GM10847 (cell line): ENCODE results near the gene RGL3.

Experiments
- POLR2A ChIP-seq: IDR thresholded peaks from 2 replicates; pipeline ENCODE4 v1.6.1; 2011; ENCODE audit not compliant: insufficient read length; ENCODE audit errors: extremely low read depth

RGL3 gene

DNA sequence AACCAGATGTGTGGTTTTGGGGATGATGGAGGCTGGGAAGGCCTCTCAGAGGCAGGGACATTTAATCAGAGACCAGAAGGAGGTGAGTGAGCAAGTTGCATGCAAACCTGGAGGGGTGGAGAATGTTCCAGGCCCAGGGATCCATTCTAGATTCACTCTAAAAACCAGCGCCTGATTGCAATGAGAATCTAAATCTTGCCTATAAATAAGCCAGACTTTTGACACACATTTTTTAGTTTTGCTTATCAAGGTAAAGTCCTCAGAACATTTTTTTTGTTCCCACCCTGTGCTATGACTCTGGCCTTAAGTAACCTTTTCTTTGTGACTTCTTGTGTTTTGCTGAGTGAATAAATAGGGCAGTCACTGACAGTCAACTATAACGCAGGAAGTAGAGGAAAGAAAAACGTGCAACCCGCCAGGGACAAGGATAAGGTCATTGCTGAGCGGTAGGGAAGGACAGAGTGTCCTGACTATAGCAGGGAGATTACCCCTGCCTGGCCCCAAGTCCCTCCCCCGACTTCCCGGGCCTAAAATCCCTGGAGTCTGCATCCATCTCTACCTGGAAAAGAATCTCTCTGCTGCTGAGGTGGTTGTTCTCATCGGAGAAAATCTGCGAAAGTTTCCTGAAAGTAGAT is 14.4 kb downstream of the RGL3 start:
- no peak for TF ChIP-seq POLR2A

DNA sequence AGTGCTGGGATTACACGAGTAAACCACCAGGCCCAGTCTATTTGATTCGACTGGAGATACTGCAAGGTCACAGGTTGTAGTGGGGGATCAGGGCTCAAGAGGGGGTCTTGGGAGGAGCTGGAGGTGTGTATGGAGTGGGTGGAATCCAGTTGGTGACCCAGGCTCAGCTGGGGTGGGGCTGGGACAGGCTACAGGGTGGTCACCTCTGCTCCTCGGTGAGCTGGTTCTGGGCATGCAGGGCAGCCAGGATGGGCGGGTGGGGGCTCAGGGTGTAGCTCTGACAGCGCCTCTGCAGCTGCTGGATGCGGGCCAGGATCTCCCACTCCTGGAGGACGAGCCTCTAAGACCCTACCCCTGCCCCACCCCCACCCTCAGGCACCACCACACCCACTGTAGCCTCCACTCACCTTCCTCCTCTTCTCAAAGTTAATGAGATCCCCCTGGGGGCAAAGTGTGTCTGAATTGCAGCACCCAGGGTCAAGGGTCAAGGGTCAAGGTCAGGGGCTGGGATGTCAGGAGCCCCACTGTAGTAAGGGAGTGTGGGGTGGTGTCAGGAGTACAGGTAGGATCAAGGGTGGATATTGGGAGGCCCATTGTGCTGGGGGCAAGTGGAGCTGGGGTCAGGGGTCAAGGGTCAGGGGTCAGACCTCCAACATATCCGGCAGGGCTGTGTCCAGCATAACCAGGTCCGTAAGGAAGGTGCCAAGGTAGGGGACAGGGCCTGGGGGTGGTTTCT is 17.1 kb downstream of the RGL3 start:
- TF ChIP-seq POLR2A: no peak

DNA sequence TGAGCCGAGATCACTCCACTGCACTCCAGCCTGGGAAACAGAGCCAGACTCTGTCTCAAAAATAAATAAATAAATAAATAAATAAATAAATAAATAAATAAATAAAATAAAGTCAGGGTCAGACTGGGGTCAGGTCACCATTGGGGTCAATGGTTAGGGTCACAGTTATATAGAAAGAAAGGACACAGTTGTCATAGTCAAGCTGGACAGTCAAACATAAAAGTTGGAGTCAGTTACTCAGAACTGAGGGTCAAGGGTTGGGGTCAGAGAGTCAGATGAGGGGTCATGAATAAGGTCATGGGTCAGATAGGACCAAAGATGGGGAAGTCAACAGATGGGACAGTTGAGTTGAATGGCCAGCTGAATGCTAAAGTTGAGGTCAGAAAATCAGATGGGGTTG is 18.3 kb downstream of the RGL3 start:
- TF ChIP-seq POLR2A: no peak

DNA sequence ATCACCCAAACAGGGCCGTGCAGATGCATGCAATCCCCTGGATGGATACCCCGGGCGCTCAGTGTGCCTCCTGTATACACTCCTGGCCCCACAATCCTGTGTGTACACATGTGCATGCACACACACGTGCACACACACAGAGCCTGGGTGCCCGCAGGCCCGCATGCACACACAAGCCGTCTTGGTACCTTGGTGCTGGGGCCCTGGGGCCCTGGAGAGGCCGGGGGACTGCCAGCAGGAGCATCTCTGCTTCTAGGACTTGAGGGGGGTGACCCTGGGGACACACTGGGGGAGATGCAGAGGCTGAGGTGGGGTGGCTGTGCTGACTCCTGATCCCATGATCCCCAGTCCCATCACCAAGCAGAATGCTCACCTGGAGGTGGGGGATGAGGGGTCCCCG is 19.4 kb downstream of the RGL3 start:
- no peak for TF ChIP-seq POLR2A

DNA sequence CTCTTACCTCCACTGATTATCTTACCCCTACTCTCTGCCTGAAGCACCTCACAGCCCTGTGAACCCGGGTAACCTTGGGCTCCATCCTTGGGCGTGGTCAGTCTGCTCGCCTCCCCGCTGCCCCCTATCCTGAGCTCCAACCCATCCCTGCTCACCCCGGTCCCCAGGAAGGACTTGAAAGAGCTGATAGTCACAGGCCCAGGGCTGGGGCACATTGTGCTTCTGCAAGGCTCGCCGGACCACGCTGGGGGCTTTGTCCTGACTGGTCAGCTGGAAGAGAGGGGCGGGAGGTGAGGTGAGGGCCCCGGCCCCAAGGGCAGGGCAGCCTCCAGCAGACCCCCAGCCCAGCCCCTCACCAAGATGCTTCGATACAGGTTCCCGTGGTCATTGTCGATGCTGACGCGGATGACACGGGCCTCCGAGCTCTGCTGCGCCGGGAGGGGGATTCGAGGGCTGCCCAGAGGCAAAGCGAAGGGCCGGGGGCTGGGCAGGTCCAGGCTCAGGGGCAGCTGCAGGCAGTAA is 22.0 kb downstream of the RGL3 start:
- no peak for TF ChIP-seq POLR2A

DNA sequence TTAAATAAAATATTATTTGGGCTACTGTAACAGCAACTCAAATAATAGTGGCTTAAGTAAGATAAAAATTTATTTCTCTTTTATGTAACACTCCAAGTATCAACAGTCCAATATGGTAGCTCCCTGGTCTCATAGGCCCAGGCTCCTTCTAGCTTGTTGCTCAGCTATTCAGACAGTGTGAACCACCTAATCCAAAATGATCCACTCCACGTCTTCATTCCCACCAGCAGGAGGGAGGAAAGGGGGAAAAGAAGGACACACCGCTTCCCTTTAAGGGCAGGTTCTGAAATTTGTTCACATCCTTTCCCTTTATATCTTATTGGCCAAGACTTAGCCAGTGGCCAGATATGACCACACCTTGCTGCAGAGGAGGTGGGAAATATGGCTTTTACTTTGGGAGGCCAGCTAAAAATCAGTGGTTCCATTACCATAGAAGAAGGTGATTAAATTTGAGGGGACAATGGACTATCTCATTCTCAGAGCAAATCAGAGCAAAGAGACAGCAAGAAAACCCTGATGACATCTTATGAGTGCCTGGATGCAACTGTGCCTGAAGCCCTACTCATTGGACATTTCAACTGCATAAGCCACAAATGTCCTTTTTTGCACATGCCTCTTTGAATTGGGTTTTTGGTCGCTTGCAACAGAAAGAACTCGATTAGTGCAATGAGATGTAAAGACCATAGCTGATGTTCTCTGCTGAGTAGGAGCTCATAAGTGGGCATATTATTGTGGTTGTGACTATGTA is 28.0 kb downstream of the RGL3 start:
- TF ChIP-seq POLR2A: no peak

DNA sequence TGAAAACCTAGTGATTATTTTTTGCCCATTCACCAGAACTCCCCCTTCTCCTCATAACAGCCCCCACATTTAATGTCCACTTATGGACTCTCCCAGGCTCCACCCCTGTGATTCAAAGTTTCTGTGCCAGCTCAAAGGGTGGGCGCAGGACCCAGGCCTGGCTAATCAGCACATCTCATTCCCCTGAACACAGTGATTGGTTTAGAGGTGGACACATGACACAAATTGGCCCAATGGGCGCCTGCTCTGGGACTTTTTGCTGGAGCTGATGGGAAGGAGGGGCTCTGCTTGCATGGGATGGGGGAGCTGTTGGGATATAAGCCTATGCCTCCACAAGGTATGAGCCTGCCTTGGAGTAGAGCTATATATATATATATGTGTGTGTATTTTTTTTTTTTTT is 28.8 kb downstream of the RGL3 start:
- no peak for TF ChIP-seq POLR2A

DNA sequence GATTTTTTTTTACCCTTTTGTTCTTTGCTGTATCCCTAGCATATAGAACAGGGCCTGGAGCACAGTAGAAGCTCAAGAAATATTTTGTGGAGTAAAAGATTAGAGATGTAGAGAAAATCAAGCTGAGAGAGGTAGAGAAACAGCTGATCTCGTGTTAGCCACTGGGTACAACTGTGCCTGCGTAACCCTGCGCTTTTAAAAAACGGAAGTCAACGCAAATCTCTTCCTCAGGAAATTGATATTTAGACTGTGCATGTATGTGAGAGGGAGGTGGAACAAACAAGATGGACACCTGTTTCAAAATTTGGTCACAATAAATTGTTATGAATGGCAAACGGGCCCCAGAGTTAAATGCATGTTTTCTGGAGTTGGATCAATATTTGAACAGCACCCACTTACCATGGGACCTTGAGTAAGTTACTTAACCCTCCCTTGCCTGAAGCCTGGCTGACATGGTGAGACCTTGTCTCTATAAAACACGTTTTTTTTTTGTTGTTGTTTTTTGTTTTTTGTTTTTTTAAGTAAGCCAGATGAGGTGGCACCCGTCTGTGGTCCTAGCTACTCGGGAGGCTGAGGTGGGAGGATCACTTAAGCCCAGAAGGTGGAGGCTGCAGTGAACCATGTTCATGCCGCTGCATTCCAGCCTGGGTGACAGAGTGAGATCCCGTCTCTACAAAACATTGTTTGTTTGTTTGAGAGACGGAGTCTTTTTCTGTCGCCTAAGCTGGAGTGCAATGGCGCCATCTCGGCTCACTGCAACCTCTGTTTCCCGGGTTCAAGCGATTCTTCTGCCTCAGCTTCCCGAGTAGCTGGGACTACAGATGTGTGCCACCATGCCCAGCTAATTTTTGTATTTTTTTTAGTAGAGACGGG is 31.7 kb downstream of the RGL3 start:
- TF ChIP-seq POLR2A: no peak

DNA sequence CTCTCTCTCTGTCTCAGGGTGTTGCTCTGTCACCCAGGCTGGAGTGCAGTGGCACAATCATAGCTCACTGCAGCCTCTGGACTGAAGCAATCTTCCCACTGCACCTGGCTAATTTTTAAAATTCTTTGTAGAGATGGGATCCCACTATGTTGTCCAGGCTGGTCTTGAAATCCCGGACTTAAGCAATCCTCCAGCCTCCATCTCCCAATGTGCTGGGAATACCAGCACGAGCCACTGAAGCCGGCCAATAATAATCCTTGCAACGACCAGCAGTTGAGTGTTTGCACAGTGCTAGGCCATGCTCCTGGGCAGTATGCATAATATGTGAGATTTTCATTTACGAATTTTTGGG is 34.4 kb downstream of the RGL3 start:
- TF ChIP-seq POLR2A: no peak

DNA sequence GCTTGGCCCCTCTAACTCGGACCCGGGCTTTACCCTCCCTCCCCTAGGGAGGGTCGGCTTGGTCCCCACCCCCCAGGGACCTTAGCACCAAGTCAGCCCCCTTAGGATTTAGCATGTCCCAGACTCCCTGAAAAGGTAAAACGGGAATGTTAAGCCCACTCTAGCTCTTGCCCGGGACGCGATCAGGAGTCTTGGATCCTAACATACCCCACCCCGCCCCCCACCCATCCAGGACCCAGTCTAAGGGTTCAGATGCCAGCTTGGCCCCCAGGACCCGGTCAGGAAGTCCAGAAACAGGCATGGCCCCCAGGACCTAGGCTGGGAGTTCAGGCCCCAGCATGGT is 35.4 kb downstream of the RGL3 start:
- TF ChIP-seq POLR2A: no peak

DNA sequence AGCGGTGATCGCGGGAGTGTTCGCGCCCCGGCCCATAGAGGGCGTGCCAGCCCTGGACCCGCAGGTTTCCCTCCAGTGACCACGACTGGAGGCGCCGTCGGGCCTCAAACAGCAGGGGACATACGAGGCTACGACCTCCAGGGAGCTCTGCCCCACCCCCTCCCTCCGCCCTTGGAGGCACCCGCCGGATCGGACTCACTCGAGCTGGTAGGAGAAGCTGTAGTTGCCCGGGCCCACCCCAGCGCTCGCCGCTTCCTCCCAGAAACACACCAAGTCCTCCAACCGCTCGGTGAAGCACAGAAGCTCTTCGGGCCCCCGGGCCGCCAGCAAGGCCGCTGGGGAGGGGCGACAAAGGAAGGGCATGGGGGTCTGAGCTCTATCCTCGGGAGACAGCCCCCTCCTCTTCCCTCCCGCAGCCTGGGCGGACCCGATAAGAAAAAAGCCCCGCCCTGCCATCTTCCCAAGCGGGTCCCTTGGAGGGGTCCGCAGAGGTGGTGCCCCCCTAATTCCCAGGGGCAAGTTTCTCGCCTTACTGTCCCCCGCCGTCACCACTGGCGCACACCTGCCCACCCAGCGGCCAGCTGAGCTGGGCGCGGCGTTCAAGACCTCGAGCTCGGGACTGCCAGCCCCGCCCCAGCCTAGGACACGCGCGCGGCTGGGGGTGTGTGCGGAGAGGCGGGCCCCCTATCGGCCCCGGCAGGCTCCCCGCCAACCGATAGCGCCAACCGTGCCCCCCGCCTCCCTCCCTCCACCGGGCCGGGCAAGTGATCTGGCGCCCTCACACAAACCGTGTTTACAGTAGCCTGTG is 36.0 kb downstream of the RGL3 start:
- TF ChIP-seq POLR2A: no peak

DNA sequence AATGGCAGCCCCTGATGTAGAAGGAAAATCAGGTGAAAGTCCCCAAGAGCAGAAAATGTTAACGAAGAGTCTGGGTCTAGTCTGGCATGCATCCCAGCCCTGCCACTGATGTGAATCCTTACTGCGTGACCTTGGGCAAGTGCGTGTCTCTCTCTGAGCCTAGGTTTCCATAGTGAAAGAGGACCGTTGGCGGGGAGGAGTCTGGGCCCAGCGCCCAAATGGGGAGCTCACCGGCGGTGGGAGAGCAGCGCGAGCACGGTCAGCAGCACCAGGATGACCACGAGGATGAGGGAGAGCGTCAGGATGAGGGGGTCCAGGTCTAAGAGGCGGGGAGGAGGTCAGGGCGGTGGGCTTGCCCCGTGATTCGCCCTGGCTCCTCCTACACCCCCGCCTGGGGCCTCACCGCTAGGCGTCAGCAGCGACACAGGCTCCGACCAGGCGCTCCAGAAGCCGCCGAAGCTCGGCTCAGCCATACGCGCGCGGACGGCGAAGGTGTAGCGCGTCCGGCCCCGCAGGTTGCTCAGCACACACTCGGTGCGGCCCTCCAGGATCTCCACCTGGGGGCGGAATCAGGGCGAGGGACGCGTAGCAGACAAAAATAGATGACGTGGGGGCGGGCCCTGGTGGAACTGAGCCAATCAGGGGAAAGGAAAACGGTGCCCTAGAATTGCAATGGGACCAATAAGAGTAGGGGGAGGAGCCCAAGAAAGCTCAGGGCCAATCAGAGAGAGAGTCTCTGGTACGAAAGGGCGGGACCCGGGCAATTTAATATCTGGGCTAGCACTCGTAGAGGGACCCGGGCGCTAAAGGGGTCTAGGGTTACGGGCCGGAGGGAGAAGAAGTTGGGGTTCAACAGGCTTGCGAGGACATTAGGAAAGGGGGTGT is 38.2 kb downstream of the RGL3 start:
- TF ChIP-seq POLR2A: peak; percentile 87

DNA sequence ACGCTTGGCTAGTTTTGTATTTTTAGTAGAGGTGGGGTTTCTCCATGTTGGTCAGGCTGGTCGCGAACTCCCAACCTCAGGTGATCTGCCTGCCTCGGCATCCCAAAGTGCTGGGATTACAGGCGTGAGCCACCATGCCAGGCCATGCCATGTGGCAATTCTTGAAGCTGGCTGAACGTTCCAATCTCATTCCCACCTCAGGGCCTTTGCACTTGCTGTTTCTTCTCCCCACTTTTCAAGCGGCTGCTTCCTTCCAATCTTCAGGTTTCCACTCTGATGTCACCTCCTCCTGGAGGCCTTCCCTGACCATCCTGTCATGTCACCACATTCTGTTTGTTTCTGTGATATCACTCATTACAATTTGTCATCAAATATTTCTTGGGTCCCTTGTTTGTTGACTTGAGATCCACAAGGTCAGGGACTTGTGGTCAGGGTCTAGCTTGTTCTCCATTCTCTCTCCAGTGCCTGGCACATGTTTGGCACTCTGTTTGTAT is 39.2 kb downstream of the RGL3 start:
- TF ChIP-seq POLR2A: no peak
